ENCODE results near the gene DGKE. TPM values are rescaled to one million over a fixed set of nuclear protein-coding genes. Genes with fewer than 3 reads are reported as not detected.

Gene DGKE
- total RNA-seq, 4 donors from 2014 or later = 7.2 to 21.7 (median 14.7) TPM

- intact Hi-C loops (cut with DNase I) = no loop called here
- Histone ChIP-seq H3K4me1 (no peaks in the 10 kb centered on the region), H3K9me3 (no peaks in the 10 kb centered on the region), H3K27ac (no peak overlapping the region), H3K36me3 (no peaks in the 10 kb centered on the region), H3K4me3 (replicated peaks in 1 of 3) (no peak overlapping the region), H3K27me3 (no peaks in the 10 kb centered on the region)
- 75 to 82% methylated on average over 3 of the region's 3 CpGs for WGBS, 2 donors
- no peak for TF ChIP-seq POLR2A (IDR thresholded peaks at IDR 0.05)
- TF ChIP-seq CTCF (IDR thresholded peaks at IDR 0.05) = no peak
- DNase-seq = no peak
These were observed 25.4 kb upstream of the DGKE start for GRCh38 chr17:56808503-56808902.

GRCh38 chr17:56809106-56809819, 24.7 kb upstream of the DGKE start:
- no peaks in the 10 kb centered on the region for H3K4me1 ChIP-seq
- 89% methylated on average over 9 of the region's 9 CpGs for WGBS, 2 donors
- intact Hi-C loops (cut with DNase I) = no loop called here
- no peaks in the 10 kb centered on the region for H3K36me3 ChIP-seq
- H3K27me3 ChIP-seq = no peaks in the 10 kb centered on the region
- H3K9me3 ChIP-seq = no peaks in the 10 kb centered on the region
- H3K27ac ChIP-seq = no peak overlapping the region
- TF ChIP-seq POLR2A (IDR thresholded peaks at IDR 0.05) (no peak), CTCF (IDR thresholded peaks at IDR 0.05) (no peak)
- no peak overlapping the region for H3K4me3 ChIP-seq (replicated peaks in 1 of 3)
- DNase-seq = no peak

- 93 to 100% methylated on average over 1 of the region's 1 CpG for WGBS, 2 donors
- Histone ChIP-seq H3K27ac (no peak overlapping the region), H3K4me1 (no peaks in the 10 kb centered on the region), H3K36me3 (no peaks in the 10 kb centered on the region), H3K27me3 (no peaks in the 10 kb centered on the region), H3K9me3 (no peaks in the 10 kb centered on the region), H3K4me3 (replicated peaks in 1 of 3) (no peak overlapping the region)
- no peak for TF ChIP-seq POLR2A (IDR thresholded peaks at IDR 0.05)
- TF ChIP-seq CTCF (IDR thresholded peaks at IDR 0.05) = no peak
- DNase-seq = no peak
- intact Hi-C loops (cut with DNase I) = no loop called here
These were observed 24.2 kb upstream of the DGKE start for GRCh38 chr17:56809820-56810179.

DNA sequence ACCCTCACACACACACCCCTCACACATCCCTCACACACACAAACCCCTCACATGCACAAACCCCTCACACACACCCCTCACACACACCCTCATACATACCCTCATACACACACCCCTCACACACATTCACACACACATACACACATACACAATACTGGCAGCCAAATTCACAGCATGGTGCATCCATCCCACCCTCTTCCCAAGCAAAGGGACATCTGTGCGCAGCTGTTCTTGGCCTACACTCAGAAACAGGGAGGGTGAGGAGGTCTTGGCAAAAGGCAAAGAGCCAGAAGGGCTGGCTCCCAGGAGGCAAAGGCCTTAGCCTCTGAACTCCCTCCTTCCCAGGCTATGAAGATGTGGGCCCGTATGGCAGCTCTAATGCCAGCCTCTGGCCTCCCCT, 23.6 kb upstream of the DGKE start:
- no peaks in the 10 kb centered on the region for H3K27me3 ChIP-seq
- intact Hi-C loops (cut with DNase I) = no loop called here
- WGBS, 2 donors = 87 to 88% methylated on average over 2 of the region's 2 CpGs
- no peak for TF ChIP-seq CTCF (IDR thresholded peaks at IDR 0.05)
- no peak for TF ChIP-seq POLR2A (IDR thresholded peaks at IDR 0.05)
- H3K9me3 ChIP-seq = no peaks in the 10 kb centered on the region
- DNase-seq = no peak
- H3K36me3 ChIP-seq = no peaks in the 10 kb centered on the region
- no peaks in the 10 kb centered on the region for H3K4me1 ChIP-seq
- no peak overlapping the region for H3K27ac ChIP-seq
- no peak overlapping the region for H3K4me3 ChIP-seq (replicated peaks in 1 of 3)

GRCh38 chr17:56810891-56811775, 22.8 kb upstream of the DGKE start:
- no peak for TF ChIP-seq CTCF (IDR thresholded peaks at IDR 0.05)
- no peak for TF ChIP-seq POLR2A (IDR thresholded peaks at IDR 0.05)

More at GRCh38 chr17:56810891-56811775, 22.8 kb upstream of the DGKE start:
- no peak overlapping the region for H3K4me3 ChIP-seq (replicated peaks in 1 of 3)
- H3K4me1 ChIP-seq = no peaks in the 10 kb centered on the region
- H3K9me3 ChIP-seq = no peaks in the 10 kb centered on the region
- intact Hi-C loops (cut with DNase I) = no loop called here
- H3K27me3 ChIP-seq = no peaks in the 10 kb centered on the region
- 92 to 95% methylated on average over 12 of the region's 12 CpGs for WGBS, 2 donors
- H3K36me3 ChIP-seq = no peaks in the 10 kb centered on the region
- no peak for DNase-seq
- H3K27ac ChIP-seq = no peak overlapping the region
